ENCODE measurements around the gene MINDY4.

MINDY4 gene

GRCh38 chr7:30733691-30734090, 37.5 kb upstream of the MINDY4 start:
- H3K4me3 ChIP-seq (replicated peaks in 1 of 2; ENCODE audit: low read depth in 2 of 2, low read length in 2 of 2): no peak overlapping the region
- no peak for DNase-seq (ENCODE audit: low read depth in 2 of 2)
- no peak for TF ChIP-seq CTCF (IDR thresholded peaks at IDR 0.05; ENCODE audit: low read depth, low read length)

- H3K4me3 ChIP-seq (replicated peaks in 1 of 2; ENCODE audit: low read depth in 2 of 2, low read length in 2 of 2): no peak overlapping the region
- TF ChIP-seq CTCF (IDR thresholded peaks at IDR 0.05; ENCODE audit: low read depth, low read length): no peak
- DNase-seq (ENCODE audit: low read depth in 2 of 2): no peak
These were observed 36.7 kb upstream of the MINDY4 start for GRCh38 chr7:30734497-30734896.

- H3K4me3 ChIP-seq (replicated peaks in 1 of 2; ENCODE audit: low read depth in 2 of 2, low read length in 2 of 2): no peak overlapping the region
- no peak for TF ChIP-seq CTCF (IDR thresholded peaks at IDR 0.05; ENCODE audit: low read depth, low read length)
- no peak for DNase-seq (ENCODE audit: low read depth in 2 of 2)
These were observed 35.6 kb upstream of the MINDY4 start for GRCh38 chr7:30735631-30736030.

GRCh38 chr7:30736291-30736690, 34.9 kb upstream of the MINDY4 start:
- no peak overlapping the region for H3K4me3 ChIP-seq (replicated peaks in 1 of 2; ENCODE audit: low read depth in 2 of 2, low read length in 2 of 2)
- DNase-seq (ENCODE audit: low read depth in 2 of 2): no peak
- TF ChIP-seq CTCF (IDR thresholded peaks at IDR 0.05; ENCODE audit: low read depth, low read length): no peak

GRCh38 chr7:30738026-30738915, 32.9 kb upstream of the MINDY4 start:
- no peak overlapping the region for H3K4me3 ChIP-seq (replicated peaks in 1 of 2; ENCODE audit: low read depth in 2 of 2, low read length in 2 of 2)
- TF ChIP-seq CTCF (IDR thresholded peaks at IDR 0.05; ENCODE audit: low read depth, low read length): no peak
- DNase-seq (ENCODE audit: low read depth in 2 of 2): no peak

- TF ChIP-seq CTCF (IDR thresholded peaks at IDR 0.05; ENCODE audit: low read depth, low read length): no peak
- no peak for DNase-seq (ENCODE audit: low read depth in 2 of 2)
- H3K4me3 ChIP-seq (replicated peaks in 1 of 2; ENCODE audit: low read depth in 2 of 2, low read length in 2 of 2): no peak overlapping the region
These were observed 31.5 kb upstream of the MINDY4 start for GRCh38 chr7:30739691-30740090.

All from cardiac fibroblast (primary cell).